Esophagus (tissue), 2 donors: ENCODE data around the gene ZNF544. TPM values are rescaled to one million over a fixed set of nuclear protein-coding genes. Genes with fewer than 3 reads are reported as not detected.
"Not testable (repeated sequence)": the region's sequence is repeated elsewhere in the genome, so short reads cannot be mapped to it uniquely, and the experiment has no call there.

ENCODE experiments used
- H3K27ac ChIP-seq, 2 donors: one replicate each; pipeline ENCODE4 v1.5.1; 2013; ENCODE audit warnings: low read depth in 2 of 2, mild to moderate bottlenecking in 2 of 2, inconsistent platforms in 1 of 2, low read length in 1 of 2, moderate library complexity in 1 of 2
- H3K27me3 ChIP-seq, 2 donors: one replicate each; pipeline ENCODE4 v1.6.1; 2013; ENCODE audit warnings: low read length in 2 of 2, control low read depth in 1 of 2, mild to moderate bottlenecking in 1 of 2; ENCODE audit not compliant: insufficient read depth in 2 of 2, control insufficient read depth in 1 of 2
- H3K36me3 ChIP-seq, 2 donors: one replicate each; pipeline ENCODE4 v1.6.1; 2013; ENCODE audit warnings: low read length in 1 of 2; ENCODE audit not compliant: control insufficient read depth in 2 of 2, insufficient read depth in 2 of 2
- H3K4me1 ChIP-seq, 2 donors: one replicate each; pipeline ENCODE4 v1.6.1; 2013; ENCODE audit warnings: low read length in 1 of 2; ENCODE audit not compliant: control insufficient read depth in 2 of 2, insufficient read depth in 2 of 2
- H3K4me3 ChIP-seq, 2 donors: one replicate each; pipeline ENCODE4 v1.5.1; 2013; ENCODE audit warnings: low read length in 2 of 2, mild to moderate bottlenecking in 2 of 2, low read depth in 1 of 2, moderate library complexity in 1 of 2
- H3K9me3 ChIP-seq, 2 donors: one replicate each; pipeline ENCODE4 v1.6.1; 2013; ENCODE audit warnings: mild to moderate bottlenecking in 2 of 2, low read depth in 1 of 2, low read length in 1 of 2, moderate library complexity in 1 of 2; ENCODE audit not compliant: control insufficient read depth in 2 of 2, insufficient read depth in 1 of 2
- WGBS, 2 donors: extraction: QIAGEN DNeasy Blood & Tissue Kit; methylation state at CpG; one replicate each; pipeline ENCODE4 v1.1.7; 2013; 5-methylcytosine and 5-hydroxymethylcytosine counted together
- polyA plus RNA-seq, 2 donors: library from polyadenylated mRNA; stranded (reverse); fragments of 200-250 nt; gene quantifications; one replicate each; pipeline ENCODE4 v1.2.3, GENCODE V29; 2013
- donor health status: healthy with polysubstance abuse.
- donor health status: Bipolar disorder and iron deficiency.

Gene ZNF544
- polyA plus RNA-seq, 2 donors = 14.7 to 17.9 TPM

DNA sequence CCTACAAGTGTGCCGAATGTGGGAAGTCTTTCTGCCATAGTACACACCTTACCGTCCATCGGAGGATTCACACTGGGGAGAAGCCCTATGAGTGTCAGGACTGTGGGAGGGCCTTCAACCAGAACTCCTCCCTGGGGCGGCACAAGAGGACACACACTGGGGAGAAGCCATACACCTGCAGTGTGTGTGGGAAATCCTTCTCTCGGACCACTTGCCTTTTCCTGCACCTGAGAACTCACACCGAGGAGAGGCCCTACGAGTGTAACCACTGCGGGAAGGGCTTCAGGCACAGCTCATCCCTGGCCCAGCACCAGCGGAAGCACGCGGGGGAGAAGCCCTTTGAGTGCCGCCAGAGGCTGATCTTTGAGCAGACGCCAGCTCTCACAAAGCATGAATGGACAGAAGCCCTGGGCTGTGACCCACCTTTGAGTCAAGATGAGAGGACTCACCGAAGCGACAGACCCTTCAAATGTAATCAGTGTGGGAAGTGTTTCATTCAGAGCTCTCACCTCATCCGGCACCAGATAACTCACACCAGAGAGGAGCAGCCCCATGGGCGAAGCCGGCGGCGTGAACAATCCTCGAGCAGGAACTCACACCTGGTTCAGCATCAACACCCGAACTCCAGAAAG lies 66.1 kb downstream of the ZNF544 start:
- no peak overlapping the region for H3K4me3 ChIP-seq
- WGBS, 2 donors = 97 to 98% methylated on average over 22 of the region's 22 CpGs

DNA sequence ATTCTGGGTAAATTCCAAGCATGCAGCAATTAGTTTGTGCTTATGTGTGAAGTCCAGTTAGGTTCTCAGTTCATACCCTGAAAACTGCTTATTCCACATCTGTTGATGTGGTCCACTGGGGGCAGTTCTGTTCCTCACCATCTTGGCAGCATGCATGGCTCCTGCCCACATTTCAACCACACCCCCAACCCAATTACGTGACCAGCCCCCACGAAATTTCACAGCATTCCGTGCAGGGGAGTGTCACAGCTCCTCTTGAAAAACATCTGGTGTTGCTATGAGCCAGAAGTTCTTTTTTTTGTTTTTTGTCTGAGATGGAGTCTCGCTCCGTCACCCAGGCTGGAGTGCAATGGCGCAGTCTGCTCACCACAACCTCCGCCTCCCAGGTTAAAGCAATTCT lies 67.4 kb downstream of the ZNF544 start:
- 89 to 96% methylated on average over 7 of the region's 7 CpGs for WGBS, 2 donors
- H3K4me3 ChIP-seq = no peak overlapping the region
- H3K9me3 ChIP-seq = peaks cover 10 to 40% of the 10 kb centered on the region in 2 donors
- H3K4me1 ChIP-seq = no peaks in the 10 kb centered on the region
- H3K36me3 ChIP-seq = peaks cover 3 to 40% of the 10 kb centered on the region in 2 donors
- no peaks in the 10 kb centered on the region for H3K27me3 ChIP-seq
- H3K27ac ChIP-seq = no peak overlapping the region

More for the DNA sequence above, 66.1 kb downstream of the ZNF544 start:
- Histone ChIP-seq H3K36me3 (peaks cover 10 to 40% of the 10 kb centered on the region in 2 donors), H3K4me1 (no peaks in the 10 kb centered on the region), H3K27me3 (no peaks in the 10 kb centered on the region), H3K9me3 (peaks cover 10 to 41% of the 10 kb centered on the region in 2 donors), H3K27ac (no peak overlapping the region)

DNA sequence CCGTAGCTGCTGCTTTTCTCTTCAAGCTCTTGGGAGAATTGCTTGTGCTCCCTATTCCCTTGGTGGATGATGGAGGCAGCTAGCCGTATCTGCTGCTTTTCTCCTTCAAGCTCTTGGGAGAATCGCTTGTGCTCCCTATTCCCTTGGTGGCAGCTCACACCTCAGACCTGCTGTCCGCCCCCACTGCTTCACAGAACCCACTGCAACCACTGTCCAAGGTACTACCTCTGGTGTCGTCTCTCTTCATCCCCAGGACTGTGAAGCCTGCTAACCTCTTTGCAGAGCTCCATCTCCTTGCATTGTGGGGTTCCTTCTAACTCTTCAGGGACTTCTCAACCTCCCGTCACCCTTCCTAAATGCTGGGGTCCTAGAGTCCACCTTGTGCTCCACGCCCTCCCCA lies 71.9 kb downstream of the ZNF544 start:
- peaks cover 0 to 11% of the 10 kb centered on the region in 2 donors for H3K9me3 ChIP-seq
- H3K4me1 ChIP-seq = no peaks in the 10 kb centered on the region
- H3K27ac ChIP-seq = no peak overlapping the region
- no peaks in the 10 kb centered on the region for H3K27me3 ChIP-seq
- 93 to 97% methylated on average over 7 of the region's 7 CpGs for WGBS, 2 donors
- H3K4me3 ChIP-seq = no peak overlapping the region
- peaks cover 0 to 18% of the 10 kb centered on the region in 2 donors for H3K36me3 ChIP-seq

- peaks cover 0 to 2% of the 10 kb centered on the region in 2 donors for H3K9me3 ChIP-seq
- WGBS, 2 donors = 89 to 90% methylated on average over 7 of the region's 7 CpGs
- no peaks in the 10 kb centered on the region for H3K27me3 ChIP-seq
- peak overlapping the region in 1 of 2 donors; percentile 99 for H3K4me3 ChIP-seq
- no peak overlapping the region for H3K27ac ChIP-seq
- peaks cover 0 to 3% of the 10 kb centered on the region in 2 donors for H3K4me1 ChIP-seq
- peaks cover 6 to 17% of the 10 kb centered on the region in 2 donors for H3K36me3 ChIP-seq
These were observed 75.5 kb downstream of the ZNF544 start for GRCh38 chr19:58304255-58304654.

GRCh38 chr19:58304748-58305064 lies 76.0 kb downstream of the ZNF544 start:
- Histone ChIP-seq H3K4me3 (peak overlapping the region; percentile 84 to 99), H3K27me3 (no peaks in the 10 kb centered on the region), H3K9me3 (peaks cover 0 to 2% of the 10 kb centered on the region in 2 donors), H3K36me3 (peaks cover 6 to 17% of the 10 kb centered on the region in 2 donors), H3K27ac (peak overlapping the region; percentile 51 to 67), H3K4me1 (peaks cover 0 to 3% of the 10 kb centered on the region in 2 donors)
- WGBS, 2 donors = 21 to 26% methylated on average over 7 of the region's 7 CpGs

DNA sequence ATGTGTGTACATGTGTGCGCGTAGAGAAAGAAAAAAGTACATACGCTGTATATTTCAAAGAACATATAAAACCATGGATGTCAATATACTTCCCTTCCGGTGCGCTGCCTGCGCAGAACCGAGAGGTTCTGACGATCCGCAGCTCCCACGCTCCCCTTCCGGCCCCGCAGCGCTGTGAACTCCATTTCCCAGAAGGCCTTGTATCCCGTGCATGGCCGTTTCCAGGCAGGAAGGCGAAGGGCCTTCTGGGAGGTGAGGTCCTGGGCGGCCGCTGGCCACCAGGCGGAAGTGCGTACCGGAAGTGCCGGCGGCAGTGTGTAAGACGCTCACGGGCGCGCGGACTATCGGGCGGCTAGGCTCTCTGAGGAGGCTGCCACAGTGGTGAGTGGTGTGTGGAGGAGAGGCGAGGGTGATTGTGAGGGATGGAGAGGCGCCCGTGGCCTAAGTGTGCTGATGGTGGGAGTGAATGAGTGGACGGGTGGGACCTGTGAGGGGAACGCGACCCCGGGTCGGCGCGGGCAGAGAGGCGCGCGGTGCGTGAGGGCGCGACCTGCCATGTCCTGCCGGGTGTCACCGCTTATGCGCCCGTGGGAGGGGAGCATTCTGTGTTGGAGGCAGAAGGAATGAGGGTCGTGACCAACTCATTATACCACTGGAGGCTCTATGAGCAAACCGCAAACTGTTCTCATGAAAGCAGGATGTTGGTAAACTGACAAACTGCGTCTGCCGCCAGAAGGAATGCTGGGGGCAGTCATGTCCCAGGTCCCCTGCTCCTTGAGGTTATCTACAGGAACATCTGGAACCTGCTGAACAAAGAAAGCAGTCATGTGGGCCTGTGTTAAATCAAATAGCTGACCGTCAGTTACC lies 76.6 kb downstream of the ZNF544 start, which contains the start of gene ERVK3-1:
Gene ERVK3-1, plus strand, starts transcription at position 313 of the 867 bp plus-strand sequence. CDS start 6,792 bp downstream, outside the sequence.
- Histone ChIP-seq H3K36me3 (peaks cover 6 to 15% of the 10 kb centered on the region in 2 donors), H3K27me3 (no peaks in the 10 kb centered on the region), H3K4me3 (peak within 1 kb of the TSS; percentile 84 to 99), H3K4me1 (peaks cover 0 to 3% of the 10 kb centered on the region in 2 donors), H3K9me3 (peaks cover 0 to 2% of the 10 kb centered on the region in 2 donors), H3K27ac (peak within 1 kb of the TSS; percentile 67 to 96)
- 1% methylated on average over 55 of the region's 55 CpGs for WGBS, 2 donors

- 45 to 61% methylated on average over 12 of the region's 12 CpGs for WGBS, 2 donors
These were observed 77.2 kb downstream of the ZNF544 start for GRCh38 chr19:58305932-58306323.

DNA sequence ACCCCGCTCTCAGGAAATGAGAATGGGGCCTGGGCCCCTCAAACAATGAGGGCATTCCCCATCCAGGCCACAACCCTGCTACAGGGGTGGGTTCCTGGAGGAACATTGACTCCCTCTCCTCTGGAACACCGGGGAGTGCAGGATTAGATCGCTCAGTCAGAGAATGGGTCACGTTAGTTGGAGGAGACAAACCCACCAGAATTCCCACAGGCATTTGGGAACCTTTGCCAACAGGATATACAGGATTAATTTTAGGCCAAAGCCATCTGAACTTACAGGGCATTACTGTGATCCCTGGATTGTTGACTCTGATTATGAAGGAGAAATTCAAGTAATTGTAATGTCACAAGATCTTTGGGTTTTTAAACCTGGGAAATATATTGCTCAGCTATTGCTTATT lies 79.0 kb downstream of the ZNF544 start:
- no peaks in the 10 kb centered on the region for H3K27me3 ChIP-seq
- H3K36me3 ChIP-seq = peaks cover 16% of the 10 kb centered on the region in 2 donors
- no peaks in the 10 kb centered on the region for H3K9me3 ChIP-seq
- H3K4me3 ChIP-seq = no peak overlapping the region
- 84 to 89% methylated on average over 4 of the region's 4 CpGs for WGBS, 2 donors
- H3K27ac ChIP-seq = no peak overlapping the region
- H3K4me1 ChIP-seq = peaks cover 0 to 3% of the 10 kb centered on the region in 2 donors

More at GRCh38 chr19:58305932-58306323, 77.2 kb downstream of the ZNF544 start:
- Histone ChIP-seq H3K4me3 (peak overlapping the region; percentile 84 to 99), H3K36me3 (peaks cover 6 to 10% of the 10 kb centered on the region in 2 donors), H3K27me3 (no peaks in the 10 kb centered on the region), H3K9me3 (peaks cover 0 to 2% of the 10 kb centered on the region in 2 donors), H3K27ac (peak overlapping the region; percentile 14 to 96), H3K4me1 (peaks cover 0 to 3% of the 10 kb centered on the region in 2 donors)

- H3K4me1 ChIP-seq, H3K27me3 ChIP-seq, H3K9me3 ChIP-seq, H3K27ac ChIP-seq, H3K4me3 ChIP-seq: not testable (repeated sequence)
- 70 to 78% methylated on average over 13 of the region's 13 CpGs for WGBS, 2 donors
- peaks cover 23% of the 10 kb centered on the region in 2 donors for H3K36me3 ChIP-seq
These were observed 82.0 kb downstream of the ZNF544 start for GRCh38 chr19:58310685-58311084.
